Activated CD4-positive, alpha-beta T cell treated with anti-CD3 and anti-CD28 coated beads, Interleukin-2, amount 50 U/mL, for 1 hour (primary cell): ENCODE data around the gene EPAS1.

Experiments
- DNase-seq: peaks from one replicate; pipeline ENCODE4 v3.0.0-alpha.2; 2020

The EPAS1 gene

DNA sequence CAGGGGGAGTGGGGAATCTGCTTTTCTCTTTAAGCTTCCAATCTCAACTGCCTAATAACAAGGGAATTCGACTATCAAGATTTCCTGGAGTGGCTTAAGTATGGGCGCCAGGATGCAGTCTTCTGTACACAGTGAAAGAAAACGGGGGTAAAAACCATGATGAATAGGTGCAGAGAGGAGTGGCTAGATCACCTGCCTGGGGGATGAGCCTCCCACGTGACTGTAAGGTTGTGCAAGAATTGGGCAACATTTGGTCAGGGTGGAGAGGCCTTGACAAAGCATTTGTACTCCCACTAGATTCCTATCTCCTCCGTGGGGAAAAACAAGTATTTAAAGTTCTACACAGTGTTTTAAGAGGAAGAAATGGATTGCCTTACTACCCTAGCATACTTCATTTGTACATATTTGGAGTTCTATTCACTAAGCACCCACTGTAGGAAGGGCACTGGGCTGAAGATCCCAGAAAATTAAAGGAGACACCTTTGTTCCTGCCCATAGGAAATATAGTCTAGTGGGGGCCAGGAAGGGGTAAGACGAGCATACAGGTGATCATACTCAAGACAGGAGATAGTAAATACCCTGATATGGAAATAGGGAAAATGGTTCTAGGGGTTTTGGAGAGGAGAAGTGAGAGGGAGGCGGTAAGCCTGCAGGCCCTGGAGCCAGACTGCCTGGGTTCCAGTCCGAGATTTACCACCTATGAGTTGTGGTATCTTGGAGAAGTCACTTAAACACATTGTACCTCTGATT lies 29.2 kb downstream of the EPAS1 start:
- no peak for DNase-seq

DNA sequence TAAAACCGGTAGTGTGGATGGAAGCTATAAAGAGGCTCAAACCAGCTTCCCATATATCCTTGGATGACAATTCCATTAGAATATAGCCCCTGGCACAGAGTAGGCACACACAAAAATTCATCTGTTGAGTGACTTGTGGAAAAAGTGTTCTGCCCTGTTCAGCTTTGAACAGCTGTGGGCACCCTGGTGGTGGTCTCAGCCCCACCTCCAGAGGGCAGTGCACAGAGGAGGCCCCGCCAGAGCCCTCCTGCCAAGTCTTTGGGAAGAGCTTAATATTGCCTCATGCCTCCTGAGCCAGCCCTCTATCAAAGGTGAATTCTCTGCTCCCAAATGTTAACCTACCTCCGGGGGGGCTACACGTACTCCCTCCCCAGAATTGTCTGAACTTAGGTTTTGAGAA lies 30.4 kb downstream of the EPAS1 start:
- no peak for DNase-seq

DNA sequence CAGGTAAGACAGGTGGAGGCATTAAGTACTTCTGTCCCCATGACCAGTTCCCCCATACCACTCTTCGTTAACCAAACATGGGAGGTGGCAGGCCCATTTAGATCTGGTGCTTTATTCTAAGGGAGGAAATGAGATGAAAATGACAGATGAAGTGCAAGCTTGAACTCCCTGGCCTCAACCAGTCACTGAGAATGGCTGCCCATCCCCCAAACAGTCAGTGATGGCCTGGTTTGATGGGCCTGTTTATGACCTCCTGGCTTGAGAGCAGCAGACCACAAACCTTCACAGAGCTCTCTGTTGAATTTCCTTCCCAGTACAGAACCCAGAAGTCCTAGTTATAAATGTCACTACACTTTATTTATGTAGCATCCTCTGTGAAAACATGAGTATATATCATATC lies 31.1 kb downstream of the EPAS1 start:
- no peak for DNase-seq

DNA sequence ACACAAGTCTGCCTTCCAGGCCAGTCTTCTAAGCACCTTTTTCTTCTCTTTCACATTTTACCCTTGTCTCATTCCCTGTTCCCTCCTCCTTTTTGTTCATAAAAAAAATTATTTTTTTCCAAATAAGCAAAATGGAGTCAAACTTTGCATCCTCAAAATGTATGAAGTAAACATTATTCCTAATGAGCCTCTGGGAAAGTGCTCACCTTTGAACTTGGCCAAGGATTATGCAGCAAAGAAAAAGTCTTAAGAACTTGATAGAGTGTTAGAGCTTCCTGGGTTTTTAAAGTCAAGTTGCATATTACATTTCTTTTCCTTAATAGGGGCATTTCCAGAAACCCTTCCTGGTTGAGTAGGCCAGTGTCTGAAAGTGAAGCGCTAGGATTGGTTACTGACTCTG lies 31.6 kb downstream of the EPAS1 start:
- DNase-seq, result no peak

DNA sequence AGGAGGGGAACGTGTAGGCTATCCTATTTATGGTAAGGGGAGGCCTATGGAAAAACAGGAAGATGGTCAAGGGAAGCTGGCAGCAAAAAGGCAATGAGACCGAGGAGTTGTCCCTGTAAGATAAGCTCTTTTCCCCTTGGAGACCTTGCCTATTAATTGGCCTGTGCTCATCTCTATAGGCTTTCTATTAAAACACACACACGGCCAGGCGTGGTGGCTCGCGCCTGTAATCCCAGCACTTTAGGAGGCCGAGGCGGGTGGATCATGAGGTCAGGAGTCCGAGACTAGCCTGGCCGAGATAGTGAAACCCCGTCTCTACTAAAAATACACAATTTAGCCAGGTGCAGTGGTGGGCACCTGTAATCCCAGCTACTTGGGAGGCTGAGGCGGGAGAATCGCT lies 32.1 kb downstream of the EPAS1 start:
- DNase-seq, result no peak

DNA sequence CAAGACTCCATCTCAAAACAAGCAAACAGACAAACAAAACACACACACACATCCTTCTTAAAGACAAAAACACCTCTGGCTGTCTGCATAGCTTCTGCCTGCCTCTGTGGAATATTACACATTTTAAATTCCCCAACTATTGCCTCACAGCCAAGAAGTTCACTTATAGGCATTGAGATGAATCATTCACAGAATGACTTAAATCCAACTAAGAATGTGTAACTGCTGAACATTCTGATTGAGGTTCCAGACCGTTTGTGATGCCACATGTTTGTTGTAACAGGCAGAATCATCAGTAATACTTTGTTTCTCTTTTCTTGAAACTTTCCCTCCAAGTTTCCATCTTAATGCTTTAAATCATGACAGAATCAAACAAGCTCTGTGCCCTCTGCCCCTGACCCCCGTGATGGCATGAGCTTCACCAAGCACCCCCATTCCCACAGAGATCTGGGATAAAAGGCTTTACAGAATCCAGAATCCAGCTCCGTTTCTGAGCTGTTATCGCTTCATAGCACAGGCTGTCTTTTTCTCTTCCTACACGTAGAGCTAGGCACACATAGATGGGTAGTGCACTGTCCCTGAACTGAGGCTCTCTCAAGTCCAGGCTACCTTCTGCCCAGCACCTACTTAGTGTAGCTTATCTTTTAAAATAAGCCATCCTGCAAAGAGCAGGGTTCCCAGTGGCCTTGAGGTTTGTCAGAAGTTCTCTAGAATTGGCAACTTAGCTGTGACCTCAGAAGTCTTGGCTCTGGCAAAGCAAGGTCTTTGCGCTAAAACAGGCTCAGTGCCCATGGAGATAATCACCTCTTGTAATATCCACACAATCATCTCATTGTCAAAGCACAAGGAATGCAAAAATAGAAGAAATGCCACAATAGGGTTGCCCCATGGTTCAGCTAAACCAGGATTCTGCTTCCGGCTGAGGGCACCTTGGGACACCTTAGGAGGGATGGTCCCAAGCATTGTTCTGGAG lies 32.9 kb downstream of the EPAS1 start:
- no peak for DNase-seq

DNA sequence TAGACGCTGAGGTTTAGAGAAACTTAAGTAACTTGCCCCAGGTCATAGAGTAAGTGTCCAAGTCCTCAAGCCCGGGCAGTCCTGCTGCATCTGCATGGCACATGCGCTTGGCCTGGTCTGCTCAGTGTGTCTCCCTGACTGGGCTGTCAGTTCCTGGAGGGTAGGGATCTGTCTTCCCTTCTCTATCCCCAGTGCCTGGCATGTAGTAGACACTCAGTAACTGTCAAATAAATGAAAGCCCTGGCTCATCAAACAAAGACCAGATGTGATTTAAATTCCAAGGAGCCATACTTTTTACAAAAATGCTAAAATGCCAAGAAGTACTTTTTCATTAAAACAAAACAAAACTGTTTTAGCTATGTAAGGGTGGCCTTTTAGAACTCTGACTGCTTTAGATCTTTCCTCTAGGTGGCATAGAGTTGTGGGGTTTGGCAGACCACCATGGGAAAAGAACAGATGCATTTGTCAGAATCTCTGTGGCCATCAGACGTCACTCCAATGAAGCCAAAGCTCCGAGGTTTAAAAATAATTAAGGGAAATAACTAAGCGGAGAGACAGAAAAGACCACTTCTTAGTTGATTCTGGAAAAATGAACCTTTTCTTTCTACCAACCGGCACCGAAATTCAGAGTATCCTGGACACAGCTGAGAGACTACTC lies 34.0 kb downstream of the EPAS1 start:
- DNase-seq, result no peak

DNA sequence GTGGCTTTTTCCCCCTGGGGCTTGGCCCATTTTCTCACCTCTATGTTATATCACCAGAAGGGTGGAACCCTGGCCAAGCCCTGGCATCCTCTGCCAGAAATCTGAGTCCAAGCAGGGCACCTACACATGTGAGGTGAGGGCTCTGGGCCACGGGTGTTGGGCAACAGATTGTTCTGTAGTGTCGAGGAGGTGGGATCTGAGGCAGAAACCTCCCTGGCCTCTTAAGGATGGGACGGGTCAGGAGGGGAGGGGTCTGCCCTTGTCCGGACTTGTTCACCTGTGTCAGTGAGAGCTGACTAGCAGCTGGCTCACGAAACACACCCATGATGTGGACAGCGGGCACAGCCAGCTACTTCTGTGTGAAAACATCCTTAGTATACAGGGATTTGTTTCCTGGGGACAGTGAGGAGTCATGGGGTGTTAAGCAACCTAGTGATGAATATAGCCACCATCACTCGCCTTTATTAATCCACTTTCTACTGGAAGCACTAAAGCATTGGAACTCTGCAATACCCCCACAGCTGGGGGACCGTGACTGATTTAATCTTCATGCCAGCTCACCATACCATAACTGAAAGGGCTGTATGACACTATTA lies 35.6 kb downstream of the EPAS1 start:
- DNase-seq, result no peak

DNA sequence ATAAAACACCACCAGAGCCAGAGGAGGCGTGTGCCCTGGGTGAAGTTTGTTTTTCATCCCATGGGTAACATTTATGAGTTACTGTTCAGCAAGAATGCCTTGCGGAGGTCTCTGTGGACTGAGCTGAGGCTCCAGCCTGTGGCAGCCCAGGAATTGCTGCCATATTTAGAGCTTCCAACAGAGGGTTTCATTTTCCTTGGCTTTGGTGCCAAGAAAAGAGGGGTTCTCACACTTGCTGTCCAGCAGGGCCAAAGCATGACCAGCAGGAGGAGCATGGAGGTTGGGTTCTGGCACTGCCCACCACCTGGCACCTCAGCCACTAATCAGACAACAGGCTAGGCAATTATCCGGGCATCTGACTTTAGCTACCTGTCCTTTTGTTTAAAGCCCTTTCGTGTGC lies 36.7 kb downstream of the EPAS1 start:
- DNase-seq, result no peak

DNA sequence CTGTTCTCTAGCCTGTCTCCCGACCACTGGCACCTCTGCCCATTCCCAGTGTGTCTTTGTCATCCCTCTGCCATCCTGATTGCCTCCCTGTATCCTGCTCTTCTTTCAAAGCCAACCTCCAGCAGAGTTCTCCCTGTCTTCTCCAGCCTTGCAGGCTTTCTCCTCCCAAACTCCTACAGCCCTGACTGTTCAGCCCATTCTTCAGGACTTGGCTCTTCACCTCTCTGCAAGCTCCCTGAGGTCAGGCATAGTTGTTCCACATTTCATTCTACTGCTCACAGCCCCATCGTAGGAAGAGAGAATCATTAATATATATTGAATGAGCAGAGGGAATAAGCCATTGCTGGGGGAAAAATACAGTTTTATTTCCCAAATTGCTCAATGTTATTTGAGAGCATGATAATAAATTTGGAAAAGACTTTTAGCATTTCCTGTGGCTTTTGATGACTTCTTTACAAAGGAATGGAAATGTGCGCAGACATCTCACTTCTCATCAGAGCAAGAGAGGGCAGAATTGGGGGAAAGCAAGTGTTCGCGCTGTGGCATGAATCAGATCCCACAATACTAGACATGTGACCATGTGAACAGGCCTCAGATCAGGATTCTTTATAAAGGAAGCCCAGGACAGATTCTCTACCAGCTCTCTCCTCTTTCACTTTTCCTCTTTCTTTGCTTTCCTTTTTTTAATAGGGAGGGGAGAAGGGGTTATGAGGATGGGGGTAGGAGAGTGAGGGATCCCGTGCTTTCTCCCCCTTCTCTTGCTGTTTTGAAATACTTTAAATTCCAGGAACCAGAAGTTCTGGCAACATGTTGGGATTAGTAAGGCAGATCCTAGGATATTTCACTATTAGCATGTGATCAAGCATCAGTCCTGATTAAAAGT lies 37.4 kb downstream of the EPAS1 start:
- no peak for DNase-seq

DNA sequence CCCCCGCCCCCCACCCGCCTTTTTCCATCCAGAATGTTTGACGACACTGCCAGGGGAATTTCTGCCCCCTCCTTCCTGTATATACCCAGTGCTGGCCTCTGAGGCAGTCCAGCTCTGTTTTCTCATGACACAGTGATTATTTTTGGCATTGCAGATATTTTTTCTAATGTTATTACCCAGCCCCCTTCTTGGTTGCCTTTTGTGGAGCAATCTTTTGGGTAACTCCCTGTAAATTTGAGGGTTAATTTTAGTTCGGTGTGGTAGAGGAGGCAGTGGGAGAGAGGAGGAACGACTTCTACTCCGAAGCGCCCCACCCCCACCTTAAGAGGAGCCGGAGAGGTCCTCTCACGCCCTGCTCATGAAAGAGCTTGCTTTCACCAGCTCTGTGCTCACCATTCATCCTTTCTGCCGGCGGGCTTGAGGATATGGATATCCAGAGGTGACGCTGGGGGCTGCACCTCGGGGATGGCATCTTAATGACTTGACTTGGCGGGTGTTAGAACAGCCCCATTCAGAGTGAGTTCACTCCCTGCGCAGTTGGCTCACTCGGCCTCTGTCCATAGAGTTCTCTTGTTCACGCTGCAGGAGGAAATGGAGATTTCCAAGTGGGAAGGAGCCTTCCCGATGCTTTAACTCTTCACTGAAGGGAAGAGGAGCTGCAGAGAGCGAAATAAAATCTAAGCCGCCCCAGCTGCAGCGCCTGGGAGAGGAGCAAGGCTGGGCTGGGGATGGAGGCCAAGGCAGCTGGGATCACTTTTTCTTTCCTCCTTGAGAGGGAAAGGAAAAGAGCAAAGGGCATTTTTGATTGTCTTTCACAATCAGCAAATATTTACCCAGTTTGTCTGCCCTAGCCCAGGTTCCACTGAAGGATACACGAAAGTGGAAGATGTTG lies 38.4 kb downstream of the EPAS1 start:
- no peak for DNase-seq

DNA sequence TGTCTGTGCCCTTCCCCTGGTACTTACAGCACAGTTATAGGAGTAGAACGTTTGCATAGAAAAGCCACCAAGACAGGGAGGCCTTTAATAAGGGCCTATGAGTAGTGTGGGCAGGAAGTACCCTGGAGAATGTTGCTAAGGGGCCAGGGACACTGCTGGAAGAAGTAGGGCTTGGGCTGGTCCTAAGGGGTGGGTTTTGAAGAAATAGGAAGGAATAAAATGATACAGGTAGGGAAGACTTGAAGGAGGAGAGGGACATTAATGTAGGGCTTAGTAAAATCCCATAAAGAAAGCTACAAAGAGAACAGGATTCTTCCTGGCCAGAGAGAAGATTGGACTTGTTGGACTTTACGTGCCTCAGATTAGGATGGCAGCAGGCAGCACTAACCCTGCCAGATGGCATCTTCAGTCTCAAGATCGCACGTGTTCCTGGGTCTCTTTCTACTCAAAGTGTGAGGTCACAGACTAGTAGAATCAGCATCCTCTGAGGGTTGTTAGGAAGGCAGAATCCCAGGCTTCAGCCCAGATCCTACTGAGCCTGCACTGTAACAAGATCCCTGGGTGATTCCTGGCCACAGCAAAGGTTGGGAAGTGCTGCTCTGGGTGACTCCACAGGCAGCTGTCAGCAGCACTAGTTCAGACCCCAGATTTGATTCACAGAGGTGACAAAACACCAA lies 39.2 kb downstream of the EPAS1 start:
- DNase-seq, result no peak

DNA sequence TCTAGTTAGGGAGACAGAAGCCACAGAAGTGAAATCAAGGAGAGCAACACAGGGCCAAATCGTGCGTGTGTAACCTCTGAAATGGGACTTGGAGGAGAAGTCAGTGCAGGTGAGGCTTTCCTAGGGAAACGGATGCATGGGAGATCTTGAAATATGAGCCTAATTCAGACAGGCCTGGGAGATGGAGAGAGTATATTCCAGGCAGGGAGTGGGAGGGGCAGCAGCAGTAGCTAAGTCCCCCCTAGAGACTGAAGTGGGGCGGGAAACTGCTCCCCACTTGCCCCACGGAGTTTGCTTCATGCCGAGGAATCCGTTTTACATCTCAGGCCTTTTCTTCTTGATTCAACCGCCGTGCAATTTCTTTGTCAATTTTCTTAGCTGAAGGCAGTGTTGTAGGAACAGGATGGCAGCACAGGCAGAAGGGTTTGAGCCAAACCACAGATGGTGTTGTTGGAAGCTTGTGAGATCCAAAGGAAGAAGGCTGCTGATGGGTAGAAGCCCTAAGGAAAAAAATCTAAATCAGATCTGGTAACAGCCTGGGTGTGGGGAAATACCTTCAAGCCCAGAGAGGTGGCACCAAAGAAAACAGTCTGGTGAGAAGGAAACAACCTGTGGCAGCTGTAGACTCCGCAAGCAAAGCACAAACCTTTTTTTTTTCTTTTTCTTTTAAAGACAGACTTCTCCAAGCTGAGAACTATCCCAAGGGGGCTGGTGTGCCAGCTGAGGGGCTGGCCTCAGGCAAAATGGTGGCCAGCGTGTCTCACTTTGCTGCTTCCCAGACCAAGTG lies 40.2 kb downstream of the EPAS1 start:
- DNase-seq, result no peak

DNA sequence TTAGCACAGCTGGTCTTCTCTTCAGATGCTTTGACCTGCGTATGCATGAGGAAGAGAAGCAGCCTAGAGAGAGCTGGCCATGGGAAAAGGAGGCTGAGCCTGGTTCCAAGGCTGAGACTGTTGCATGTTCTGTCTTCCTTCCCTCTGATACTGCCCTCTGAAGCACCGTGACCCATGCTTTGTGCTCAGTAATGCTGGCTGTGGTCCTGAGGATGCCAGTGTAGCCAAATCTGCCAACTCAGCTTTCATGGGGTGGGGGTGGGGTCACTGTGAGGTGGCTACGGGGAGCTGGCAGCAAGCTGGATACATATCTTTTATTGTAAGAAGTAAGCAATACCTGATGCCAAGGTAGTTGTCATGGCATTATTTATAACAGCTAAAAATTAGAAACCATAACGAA lies 41.5 kb downstream of the EPAS1 start:
- DNase-seq, result no peak

DNA sequence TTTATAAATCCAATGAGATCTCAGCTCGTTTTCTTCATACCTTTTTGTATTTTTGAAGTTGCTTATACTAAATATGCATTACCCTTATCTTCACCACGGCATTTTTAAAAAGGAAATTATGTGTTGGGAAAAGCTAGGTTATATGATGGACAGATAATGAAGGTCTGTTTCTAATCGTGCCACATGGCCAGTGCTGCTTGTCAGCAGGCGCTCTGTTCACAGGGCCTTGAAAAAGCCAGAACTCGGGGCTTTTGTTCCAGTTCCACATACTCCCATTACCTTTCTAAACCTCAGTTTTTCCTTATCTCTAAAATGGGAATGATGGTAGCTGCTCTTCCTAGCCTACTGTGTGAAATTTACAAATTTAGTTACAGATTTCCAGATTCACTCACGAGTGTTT lies 42.0 kb downstream of the EPAS1 start:
- DNase-seq, result no peak

DNA sequence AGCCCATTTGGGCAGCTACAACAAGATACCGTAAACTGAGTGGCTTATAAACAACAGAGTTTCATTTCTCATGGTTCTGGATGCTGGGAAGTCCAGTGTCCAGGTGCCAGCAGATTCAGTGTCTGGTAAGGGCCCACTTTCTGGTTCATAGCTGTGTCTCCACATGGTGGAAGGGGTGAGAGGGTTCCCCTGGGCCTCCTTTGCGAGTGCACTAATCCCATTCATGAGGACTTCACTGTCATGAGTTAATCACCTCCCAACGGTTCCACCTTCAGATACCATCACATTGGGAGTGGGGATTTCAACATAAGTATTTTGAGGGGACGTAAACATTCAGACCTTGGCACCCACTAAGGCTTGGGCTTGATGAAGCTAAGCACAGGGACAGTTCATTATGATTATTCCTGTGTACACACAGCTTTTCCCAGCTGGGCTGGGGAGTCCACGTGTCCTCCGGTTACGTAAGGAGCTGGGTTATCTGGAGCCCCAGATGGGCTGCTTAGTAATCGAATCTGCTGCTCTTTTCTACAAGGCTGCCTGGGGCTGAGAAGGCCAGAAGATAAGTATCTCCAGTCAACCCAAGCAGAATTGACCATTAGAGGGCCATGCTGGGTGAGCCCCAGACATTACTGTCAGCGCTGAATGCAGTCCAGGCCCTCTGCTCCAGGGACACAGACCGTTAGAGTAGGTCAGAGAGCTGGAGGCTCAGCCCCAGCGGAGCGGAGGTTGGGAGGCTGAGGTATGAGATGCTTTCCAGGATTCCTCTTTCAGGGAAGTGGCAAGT lies 42.7 kb downstream of the EPAS1 start:
- no peak for DNase-seq

DNA sequence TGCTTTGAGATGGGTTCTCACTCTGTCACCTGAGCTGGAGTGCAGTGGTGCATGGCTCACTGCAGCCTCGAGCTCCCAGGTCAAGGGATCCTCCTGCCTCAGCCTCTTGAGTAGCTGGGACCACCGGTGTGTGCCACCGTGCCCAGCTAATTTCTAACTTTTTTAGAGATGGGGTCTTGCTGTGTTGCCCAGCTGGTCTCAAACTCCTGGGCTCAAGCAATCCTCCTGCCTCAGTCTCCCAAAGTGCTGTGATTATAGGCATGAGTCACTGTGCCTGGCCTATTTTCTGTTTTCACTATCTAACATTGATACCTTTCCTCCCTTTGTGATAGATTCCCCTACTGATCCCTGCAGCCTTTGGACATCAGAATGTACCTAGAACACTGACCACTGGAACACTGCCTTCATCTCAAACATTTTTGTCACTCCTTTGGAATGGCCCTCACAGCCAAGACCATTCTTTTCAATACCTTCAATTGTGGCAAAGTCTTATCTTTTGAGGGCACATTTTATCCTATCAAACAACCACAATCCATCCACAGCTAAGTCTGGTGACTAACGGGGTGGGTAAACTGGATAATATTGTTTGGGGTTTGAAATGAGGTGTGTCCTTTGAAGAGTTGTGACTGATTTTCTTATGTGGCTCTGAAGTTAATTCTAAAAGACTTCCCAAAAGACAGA lies 43.7 kb downstream of the EPAS1 start:
- no peak for DNase-seq
